IMR-90 (cell line): Measurements from ENCODE around the gene CDC37L1.

ENCODE experiments used
- CHD1 ChIP-seq: IDR thresholded peaks from 2 replicates; pipeline ENCODE4 v1.6.1; 2012; ENCODE audit warnings: low read depth, low read length, improper control_type of control experiment
- CTCF ChIP-seq: conservative IDR thresholded peaks from 2 replicates; pipeline ENCODE4 v1.5.1; 2012; ENCODE audit warnings: mild to moderate bottlenecking, low read depth, low read length, improper control_type of control experiment
- MAFK ChIP-seq: IDR thresholded peaks from 2 replicates; pipeline ENCODE4 v1.6.1; 2012; ENCODE audit warnings: low read depth, low read length, improper control_type of control experiment
- MAZ ChIP-seq: IDR thresholded peaks from 2 replicates; pipeline ENCODE4 v1.6.1; 2012; ENCODE audit warnings: low read depth, mild to moderate bottlenecking, low read length, improper control_type of control experiment, moderate library complexity, borderline replicate concordance
- MXI1 ChIP-seq: IDR thresholded peaks from 2 replicates; pipeline ENCODE4 v1.6.1; 2012; ENCODE audit warnings: low read depth, mild to moderate bottlenecking, low read length, moderate library complexity, borderline replicate concordance
- NFE2L2 ChIP-seq: fragments of 150-350 bp; IDR thresholded peaks from 2 replicates; pipeline ENCODE4 v1.6.1; 2016; ENCODE audit warnings: low read depth, mild to moderate bottlenecking, low read length
- POLR2A ChIP-seq: IDR thresholded peaks from 2 replicates; pipeline ENCODE4 v1.6.1; 2012; ENCODE audit warnings: mild to moderate bottlenecking, low read depth, low read length
- RAD21 ChIP-seq: IDR thresholded peaks from 2 replicates; pipeline ENCODE4 v1.6.1; 2012; ENCODE audit warnings: low read length, improper control_type of control experiment
- RCOR1 ChIP-seq: IDR thresholded peaks from 2 replicates; pipeline ENCODE4 v1.6.1; 2012; ENCODE audit warnings: mild to moderate bottlenecking, low read length, improper control_type of control experiment; ENCODE audit not compliant: insufficient replicate concordance
- SMC3 ChIP-seq: fragments of 150-350 bp; IDR thresholded peaks from 2 replicates; pipeline ENCODE4 v1.6.1; 2016; ENCODE audit warnings: low read depth, mild to moderate bottlenecking, antibody characterized with exemption, low read length, moderate library complexity
- USF2 ChIP-seq: fragments of 150-350 bp; IDR thresholded peaks from 2 replicates; pipeline ENCODE4 v1.6.1; 2017; ENCODE audit warnings: mild to moderate bottlenecking, antibody characterized with exemption, low read length, low read depth

- TF ChIP-seq USF2 (no peak), RAD21 (no peak), SMC3 (no peak), CTCF (no peak), POLR2A (no peak), MAZ (no peak), RCOR1 (no peak), CHD1 (no peak), MXI1 (no peak), NFE2L2 (no peak), MAFK (no peak)
Observed at GRCh38 chr9:4671737-4672136, 7.6 kb upstream of the CDC37L1 start.
